GM21360 (cell line): ENCODE measurements around the gene DTL.

Experiments
- ATAC-seq: cut with Tn5 transposase; IDR thresholded peaks from one replicate; pipeline ENCODE4 v1.9.1; 2021; ENCODE audit warnings: mild to moderate bottlenecking, moderate library complexity; ENCODE audit not compliant: unreplicated experiment

DTL gene

DNA sequence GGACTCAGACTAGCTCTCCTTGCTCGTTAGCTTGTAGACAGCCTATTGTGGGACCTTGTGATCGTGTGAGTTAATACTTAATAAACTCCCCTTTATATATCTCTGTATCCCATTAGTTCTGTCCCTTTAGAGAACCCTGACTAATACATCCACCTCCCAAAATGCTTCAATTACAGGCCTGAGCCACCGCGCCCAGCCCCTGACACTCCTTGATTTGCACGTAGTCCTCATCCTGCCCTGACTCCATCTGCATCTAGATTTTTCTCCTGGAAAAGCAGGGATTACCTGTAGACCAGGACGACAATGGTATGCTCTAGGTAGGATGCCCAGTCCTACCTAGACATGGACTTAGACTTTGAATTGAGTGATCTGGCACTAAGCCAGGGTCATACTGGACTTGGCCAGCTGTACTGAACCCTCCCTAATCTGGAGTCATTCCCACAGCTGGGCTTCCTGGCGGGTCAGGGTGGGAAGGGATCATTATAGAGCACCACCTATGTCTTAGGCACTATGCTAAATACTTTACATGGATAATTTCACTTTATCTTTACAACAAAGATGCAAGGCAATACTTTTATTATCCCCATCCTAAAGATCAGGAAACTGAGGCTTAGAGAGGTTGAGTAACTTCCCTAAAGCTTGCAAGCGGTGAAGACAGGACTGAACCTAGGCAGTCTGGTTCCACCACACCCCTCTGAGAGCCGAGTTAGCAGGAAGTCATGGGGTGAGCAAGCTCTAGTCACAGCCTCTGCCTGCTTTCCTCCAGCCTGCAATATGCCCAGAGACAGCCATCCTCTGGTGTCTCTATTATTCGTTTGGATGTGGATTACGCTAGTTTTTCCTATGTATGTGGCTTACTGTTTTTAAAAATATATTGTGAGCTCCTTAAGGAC is 89.4 kb downstream of the DTL start:
- no peak for ATAC-seq

DNA sequence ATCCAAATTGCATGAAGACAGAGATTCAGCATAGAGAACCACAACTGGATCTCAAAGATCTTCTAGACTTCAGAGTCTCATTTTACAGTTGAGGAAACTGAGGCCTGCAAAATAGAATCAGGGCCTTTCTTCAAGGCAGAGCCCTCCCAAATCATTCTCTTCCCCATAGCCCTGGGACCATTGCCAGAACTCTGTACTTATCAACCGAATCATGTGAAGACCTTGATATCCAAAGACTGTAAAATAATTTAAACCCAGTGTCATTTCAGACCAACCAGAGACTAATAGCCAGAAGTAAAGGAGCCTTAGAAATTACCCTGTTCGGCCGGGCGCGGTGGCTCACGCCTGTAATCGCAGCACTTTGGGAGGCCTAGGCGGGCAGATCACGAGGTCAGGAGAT is 90.1 kb downstream of the DTL start:
- ATAC-seq = no peak

DNA sequence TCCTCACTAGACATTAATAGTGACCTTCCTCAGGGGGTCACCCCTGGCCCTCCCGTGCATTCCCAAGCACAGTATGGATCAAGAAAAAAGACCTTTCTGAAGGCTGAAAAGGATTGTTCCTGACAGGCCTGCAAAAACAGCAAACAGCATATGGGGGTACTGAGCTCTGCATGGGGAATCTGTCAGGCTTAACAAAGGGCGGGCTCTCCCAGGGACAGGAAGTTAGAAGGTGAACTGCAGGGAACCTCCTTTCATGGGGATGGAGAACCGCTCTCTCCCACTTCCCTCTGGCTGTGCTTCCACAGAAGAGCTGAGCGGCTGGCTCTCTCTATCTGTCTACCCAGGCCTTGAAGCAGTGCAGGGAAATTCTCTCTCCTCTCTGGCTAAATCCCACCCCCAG is 91.7 kb downstream of the DTL start:
- ATAC-seq = no peak

DNA sequence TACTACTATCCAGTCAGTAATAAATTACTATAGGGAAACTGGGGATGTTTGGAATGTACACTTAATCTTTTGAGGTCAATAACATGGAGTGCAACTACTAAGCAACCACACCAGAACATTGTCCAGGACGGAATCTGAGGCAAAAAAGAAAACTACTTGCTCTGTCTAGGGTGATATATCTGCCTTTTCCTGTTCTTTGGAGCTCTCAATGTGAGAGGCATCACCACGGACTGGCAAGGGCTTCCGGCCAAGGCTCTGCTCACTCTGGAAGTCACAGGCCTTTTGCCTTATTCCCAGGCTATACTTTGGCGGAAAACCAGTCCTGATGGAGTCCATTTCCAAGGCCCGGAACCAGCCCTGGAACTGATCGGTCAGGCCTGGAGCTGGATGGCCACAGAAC is 94.2 kb downstream of the DTL start:
- no peak for ATAC-seq

DNA sequence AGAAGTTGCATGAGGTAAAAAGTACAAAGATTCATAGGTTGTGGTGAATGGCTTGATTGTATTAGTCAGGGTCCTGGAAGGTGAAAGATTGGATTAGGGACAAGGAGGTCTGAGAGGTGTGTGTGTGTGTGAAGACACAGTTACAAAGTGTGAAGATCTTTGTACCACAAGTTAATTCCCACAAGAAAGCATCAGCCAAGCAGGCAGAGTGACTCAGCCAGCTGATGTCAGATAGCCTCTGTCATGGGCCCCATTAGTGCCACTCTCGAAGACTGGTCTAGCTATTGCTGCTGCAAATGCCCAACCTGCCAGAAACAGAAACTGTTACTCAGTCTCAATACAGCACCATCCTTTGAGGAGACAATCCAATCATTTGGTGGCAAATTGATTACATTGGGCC is 96.5 kb downstream of the DTL start:
- ATAC-seq = no peak

DNA sequence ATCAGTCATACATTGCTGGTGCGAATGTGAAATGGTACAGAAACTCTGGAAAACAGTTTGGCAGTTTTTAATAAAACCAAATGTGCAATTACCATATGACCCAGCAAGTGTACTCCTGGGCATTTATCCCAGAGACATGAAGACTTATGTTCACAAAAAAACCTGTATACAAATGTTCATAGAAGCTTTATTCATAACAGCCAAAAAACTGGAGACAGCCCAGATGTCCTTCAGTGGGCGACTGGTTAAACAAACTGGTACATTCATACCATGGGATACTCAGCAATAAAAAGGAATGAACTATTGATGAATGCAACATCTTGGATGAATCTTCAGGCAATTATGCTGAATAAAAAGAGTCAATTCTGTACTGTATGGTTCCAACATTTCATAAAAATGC is 97.8 kb downstream of the DTL start:
- no peak for ATAC-seq

DNA sequence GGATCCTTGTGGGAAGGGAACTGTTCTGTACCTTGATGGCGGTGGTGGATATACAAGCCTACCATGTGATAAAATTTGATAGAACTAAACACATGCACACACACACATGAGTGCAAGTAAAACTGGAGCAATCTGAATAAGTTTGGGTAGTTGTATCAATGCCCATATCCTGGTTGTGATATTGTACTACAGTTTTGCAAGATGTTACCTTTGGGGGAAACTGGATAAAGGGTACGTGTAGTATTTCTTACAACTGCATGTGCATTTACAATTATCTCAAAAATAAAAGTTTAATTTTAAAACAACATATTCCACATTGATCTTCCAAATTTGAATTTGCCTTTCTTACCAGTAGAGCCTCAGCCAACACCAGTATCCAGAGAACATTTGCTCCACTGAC is 99.6 kb downstream of the DTL start:
- no peak for ATAC-seq

DNA sequence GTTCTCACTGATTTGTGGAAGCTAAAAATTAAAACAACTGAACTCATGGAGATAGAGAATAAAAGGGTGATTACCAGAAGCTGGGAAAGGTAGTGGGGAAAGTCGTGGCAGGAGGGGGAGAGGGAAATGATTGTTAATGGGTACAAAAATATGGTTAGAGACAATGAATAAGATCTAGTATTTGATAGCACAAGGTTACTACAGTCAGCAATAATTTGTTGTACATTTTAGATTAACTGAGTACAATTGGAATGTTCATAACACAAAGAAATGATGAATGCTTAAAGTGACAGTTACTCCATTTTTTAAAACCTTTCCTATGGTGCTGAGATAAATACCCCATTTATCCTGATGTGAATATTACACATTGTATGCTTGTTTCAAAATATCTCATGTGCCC is 102.3 kb downstream of the DTL start:
- ATAC-seq = no peak

DNA sequence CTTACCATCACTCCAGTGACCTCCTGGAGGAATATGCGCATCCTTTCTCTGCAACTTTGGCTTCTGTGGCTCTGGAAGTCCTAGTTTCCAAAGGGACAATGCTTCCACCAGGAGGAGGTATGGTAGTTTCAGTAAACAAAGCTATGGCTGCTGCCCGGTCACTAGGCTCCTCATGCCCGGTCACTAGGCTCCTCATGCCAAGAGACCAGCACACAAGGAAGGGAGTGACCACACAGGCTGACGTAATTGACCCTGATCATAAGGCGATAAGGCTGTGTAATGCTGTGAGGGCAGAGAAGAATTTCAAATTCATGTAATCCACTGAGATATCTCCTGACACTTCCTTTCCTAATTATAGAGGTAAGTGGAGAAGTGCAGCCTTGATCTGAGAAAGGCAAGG is 102.9 kb downstream of the DTL start:
- no peak for ATAC-seq

DNA sequence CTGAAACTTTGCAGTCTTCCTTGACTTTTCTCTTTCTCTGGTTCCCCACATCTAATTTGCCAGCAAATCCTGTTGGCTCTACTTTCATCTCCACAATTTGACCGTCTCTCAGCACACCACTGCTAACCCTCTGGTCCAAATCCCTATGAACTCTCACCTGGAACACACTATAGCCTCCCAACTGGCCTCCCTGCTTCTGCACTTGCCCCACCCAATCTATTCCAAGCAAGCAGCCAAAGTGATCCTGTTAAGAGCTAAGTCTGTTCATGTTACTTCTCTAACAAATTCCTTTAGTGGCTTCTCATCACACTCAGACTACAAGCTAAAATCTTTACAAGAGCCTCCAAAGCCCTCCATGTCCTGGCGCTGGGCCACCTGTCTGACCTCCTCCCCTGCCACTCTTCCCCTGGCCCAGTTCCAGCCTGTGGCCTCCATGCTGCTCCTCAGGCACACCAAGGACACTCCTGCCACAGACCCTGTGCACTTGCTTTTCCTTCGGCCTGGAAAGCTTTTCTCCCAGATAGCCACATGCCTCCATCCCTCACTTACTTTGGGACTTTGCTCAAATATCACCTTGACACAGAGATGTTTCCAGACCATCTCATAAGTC is 104.1 kb downstream of the DTL start:
- no peak for ATAC-seq

DNA sequence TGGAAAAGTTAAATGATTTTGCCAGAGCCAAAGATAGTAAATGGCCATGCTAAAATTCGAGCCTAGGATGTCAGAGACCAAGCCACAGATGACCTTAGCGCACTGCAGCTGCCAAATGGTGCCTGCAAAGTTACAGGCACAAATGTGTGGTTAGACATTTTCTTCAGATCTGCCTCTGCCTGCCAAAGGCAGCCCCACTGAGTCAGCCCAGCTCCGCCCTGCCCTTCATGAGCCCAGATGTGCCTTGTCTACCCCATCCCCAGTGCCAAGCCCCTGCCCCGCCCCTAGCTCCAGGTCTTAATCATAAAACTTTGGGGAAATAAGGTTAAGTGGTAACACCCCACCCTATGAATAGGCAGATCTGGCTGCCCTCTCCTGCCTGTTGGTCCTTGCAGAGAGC is 105.9 kb downstream of the DTL start:
- ATAC-seq = no peak

DNA sequence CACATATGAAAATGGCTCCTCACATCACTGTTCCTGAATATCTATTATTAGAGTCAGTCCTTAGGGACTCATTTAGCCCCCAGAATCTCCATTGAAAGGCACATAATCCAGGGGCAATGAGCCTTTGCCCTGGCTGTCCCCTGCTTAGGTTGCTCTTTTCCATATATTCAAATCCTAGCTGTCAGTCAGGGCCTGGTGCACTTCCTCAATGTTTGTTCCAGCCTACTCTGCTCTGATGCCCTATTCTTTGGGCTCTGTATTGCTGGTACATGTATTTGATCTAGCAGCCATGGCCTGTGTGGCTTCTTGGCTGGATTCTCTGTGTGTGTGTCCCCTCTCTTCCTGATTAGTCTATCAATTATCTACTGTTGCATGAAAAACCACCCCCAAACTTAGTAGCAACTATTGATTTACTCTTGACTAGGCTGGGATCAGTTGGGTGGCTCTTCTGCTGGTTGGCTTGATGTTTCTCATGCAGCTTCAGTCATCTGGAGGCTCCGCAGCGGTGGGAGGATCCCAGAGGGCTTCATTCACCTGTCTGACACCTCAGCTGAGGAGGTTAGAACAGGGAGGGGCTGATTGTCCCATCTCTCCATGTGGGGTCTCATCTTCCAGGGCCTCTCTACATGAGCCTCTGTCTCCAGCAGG is 107.5 kb downstream of the DTL start:
- ATAC-seq = no peak

DNA sequence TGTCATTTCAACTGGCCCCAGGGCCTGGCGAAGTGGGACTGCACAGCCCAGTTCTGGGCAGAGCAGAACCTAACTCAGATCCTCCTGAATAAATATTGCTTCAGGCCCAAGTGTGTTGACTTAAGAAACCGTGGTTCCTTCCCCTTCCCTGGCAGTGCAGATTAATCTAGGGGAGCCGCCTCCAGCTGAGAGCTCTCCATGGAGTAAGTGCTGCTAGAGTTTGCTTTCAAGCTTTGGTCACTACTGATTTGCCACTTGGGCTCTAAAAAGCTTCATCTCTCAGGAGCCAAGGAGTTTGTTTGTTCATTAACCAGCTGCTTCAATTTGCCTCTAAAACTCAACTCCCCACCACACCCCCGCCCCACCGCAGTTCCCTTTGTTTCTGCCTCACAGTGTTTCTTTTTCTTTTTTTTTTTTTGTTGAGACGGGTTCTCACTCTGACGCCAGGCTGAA is 112.1 kb downstream of the DTL start:
- no peak for ATAC-seq

DNA sequence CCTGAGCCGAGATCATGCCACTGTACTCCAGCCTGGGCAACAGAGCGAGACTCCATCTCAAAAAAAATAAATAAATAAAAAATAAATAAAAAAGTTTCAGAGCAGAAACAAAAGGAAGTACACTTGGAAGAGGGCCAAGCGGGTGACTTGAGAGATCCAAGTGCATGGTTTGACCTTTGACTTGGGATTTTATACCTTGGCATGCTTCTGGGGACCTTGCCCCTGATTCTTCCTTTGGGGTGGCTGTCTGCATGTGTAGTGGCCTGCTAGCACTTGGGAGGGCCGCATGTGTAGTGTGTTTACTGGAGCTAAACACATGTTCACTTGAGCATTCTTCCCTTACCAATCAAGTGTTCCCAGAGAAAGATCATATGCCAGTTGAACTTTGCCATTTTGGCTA is 114.0 kb downstream of the DTL start:
- ATAC-seq = no peak

DNA sequence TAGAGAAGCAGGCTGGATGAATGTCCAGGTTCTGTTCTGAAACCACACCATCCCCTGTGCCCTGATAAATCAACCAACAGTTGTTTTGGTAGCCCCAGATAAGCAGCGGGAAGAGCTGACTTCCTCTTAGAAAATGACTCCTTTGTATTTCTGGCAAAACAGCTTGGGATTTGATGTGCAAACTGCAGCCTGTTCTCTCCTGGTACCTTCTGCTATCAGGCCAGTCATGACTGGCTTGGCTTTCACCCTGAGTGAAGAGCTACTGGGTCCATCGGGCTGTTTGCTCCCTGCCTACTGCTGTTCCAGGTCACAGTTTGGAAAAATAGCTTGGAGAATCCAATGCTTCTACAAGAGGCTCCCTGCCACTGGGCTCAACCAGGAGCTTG is 116.8 kb downstream of the DTL start:
- ATAC-seq = no peak

DNA sequence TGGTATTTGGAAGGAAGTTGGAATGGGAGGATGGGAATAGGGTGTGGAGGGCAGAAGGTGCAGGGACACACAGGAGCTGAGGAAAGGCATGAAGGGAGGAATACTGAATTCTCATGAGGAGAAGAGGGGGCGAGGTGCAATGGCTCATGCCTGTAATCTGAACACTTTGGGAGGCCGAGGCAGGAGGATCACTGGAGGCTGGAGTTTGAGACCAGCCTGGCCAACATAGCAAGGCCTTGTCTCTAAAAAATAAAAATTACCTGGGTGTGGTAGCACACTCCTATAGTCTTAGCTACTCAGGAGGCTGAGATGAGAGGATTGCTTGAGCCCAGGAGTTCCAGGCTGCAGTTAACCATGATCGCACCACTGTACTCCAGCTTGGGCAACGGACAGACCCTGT is 117.3 kb downstream of the DTL start:
- ATAC-seq = no peak

DNA sequence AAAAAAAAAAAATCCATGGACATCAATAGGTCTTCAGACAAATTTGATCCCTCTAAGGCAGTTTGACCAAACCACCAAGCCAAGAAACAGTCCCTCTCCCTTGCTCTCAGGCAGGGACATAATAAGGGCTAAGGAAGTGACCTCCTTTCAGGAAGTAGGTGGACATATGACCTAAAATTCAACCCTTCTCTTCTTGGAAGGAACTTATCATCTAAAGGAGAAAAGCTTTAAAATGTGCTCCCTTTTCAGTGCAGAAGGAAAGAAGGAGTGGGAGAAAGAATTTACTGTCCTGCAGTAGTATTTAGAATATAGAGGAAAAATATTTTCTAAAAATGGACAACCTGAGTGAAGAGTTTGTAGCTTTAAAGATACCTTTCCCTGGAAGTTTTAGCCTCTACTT is 118.1 kb downstream of the DTL start:
- no peak for ATAC-seq
